ENCODE measurements around the gene STEAP4.

DNA sequence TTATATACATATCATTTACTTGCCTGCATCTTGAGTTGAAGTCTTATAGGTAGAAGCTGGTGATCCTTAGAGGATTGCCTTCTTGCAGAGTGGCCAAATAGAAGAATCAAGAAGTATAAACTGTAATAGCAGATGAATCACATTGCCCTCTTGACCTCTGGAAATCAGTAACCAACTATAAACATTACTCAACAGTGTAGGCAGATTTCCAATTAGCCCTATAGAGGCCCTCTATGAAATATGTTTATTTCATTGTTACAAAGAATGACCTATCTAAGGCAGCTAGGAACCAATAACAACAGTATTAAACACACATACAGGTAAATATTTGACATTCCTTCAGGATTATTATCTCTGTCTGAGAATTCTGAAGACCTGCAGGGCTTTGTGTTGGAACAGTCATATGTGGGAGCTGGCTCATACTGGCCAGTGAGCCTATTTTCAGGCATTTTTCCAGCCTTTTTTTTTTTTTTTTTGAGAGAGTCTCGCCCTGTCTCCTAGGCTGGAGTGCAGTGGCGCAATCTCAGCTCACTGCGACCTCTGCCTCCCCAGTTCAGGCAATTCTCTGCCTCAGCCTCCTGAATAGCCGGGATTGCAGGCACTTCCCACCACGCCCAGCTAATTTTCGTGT, 79.7 kb downstream of the STEAP4 start:
- no peak for TF ChIP-seq CTCF (conservative IDR thresholded peaks at IDR 0.05 in 1 of 2, IDR thresholded peaks at IDR 0.05 in 1 of 2; ENCODE audit: extremely low read depth in 1 of 2, insufficient read depth in 1 of 2, low read depth in 1 of 2, low read length in 2 of 2)
- no peak for TF ChIP-seq EZH2 (IDR thresholded peaks at IDR 0.05; ENCODE audit: borderline replicate concordance, low read length)

All from mammary epithelial cell (primary cell).